WI38 (cell line): Measurements from ENCODE around the gene RTTN.

Source experiments
- H3K4me3 ChIP-seq: 2 replicates; pipeline ENCODE4 v1.5.1; 2011; ENCODE audit warnings: low read depth, mild to moderate bottlenecking, control low read depth, low read length
- CTCF ChIP-seq: IDR thresholded peaks from 2 replicates; pipeline ENCODE4 v1.5.1; 2012; ENCODE audit warnings: low read depth, mild to moderate bottlenecking, control low read depth, low read length

The RTTN gene

GRCh38 chr18:70221915-70222278 is 16.4 kb upstream of the RTTN start:
- H3K4me3 ChIP-seq = no peak overlapping the region
- no peak for TF ChIP-seq CTCF

GRCh38 chr18:70221156-70221914 is 15.8 kb upstream of the RTTN start:
- no peak overlapping the region for H3K4me3 ChIP-seq
- no peak for TF ChIP-seq CTCF

GRCh38 chr18:70220628-70221027 is 15.1 kb upstream of the RTTN start:
- no peak overlapping the region for H3K4me3 ChIP-seq
- no peak for TF ChIP-seq CTCF

- TF ChIP-seq CTCF = no peak
Measured at GRCh38 chr18:70219688-70220087, 14.2 kb upstream of the RTTN start.

GRCh38 chr18:70216788-70217187 is 11.3 kb upstream of the RTTN start:
- TF ChIP-seq CTCF = no peak
- H3K4me3 ChIP-seq = no peak overlapping the region

More at GRCh38 chr18:70219688-70220087, 14.2 kb upstream of the RTTN start:
- no peak overlapping the region for H3K4me3 ChIP-seq

- no peak overlapping the region for H3K4me3 ChIP-seq
- TF ChIP-seq CTCF = no peak
Measured at GRCh38 chr18:70207181-70207580, 1.7 kb upstream of the RTTN start.

- no peak for TF ChIP-seq CTCF
- no peak overlapping the region for H3K4me3 ChIP-seq
Measured at GRCh38 chr18:70200286-70200685, 5.2 kb downstream of the RTTN start.
